SK-N-MC (cell line): ENCODE data around the gene NCKIPSD.

Source experiments
- EZH2 ChIP-seq: fragments of 200-600 bp; sonication (generic); IDR thresholded peaks from one replicate; pipeline ENCODE4 v1.6.1; 2017; ENCODE audit warnings: antibody characterized with exemption
- POLR2AphosphoS5 ChIP-seq: IDR thresholded peaks from 2 replicates; pipeline ENCODE4 v1.6.1; 2012; ENCODE audit warnings: mild to moderate bottlenecking, low read depth, low read length, borderline replicate concordance

GRCh38 chr3:48630407-48630806, 55.3 kb downstream of the NCKIPSD start:
- TF ChIP-seq EZH2 (no peak), POLR2AphosphoS5 (no peak)
